Activated naive CD4-positive, alpha-beta T cell treated with Interleukin-2 at 50 U/mL for 16 hours (primary cell): ENCODE measurements around the gene POSTN.

Experiments
- DNase-seq: peaks from one replicate; pipeline ENCODE4 v3.0.0-alpha.2; 2020

The POSTN gene

DNA sequence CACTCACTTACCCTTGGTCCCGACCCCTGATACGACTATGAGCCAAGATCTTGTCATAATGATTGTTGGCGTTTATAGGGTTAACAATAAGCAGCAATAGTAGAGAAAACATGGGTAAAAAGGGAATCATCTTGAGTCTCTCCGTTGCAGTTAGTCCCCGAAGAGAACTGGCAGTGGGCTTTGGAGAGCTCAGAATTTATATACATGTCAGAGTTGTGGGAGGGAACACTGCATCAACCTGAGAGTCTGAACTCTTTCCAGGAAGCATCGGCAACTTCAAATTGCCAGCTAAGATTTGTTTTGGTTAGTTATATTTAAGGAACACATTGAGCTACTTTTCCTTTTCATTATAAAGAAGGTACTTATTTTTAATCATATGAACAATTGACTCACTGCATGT is at the start of gene POSTN:
TSS of gene POSTN (minus strand) at position 172 of the 400 bp plus-strand sequence. CDS start at position 130, 42 bp downstream.
- no peak for DNase-seq

DNA sequence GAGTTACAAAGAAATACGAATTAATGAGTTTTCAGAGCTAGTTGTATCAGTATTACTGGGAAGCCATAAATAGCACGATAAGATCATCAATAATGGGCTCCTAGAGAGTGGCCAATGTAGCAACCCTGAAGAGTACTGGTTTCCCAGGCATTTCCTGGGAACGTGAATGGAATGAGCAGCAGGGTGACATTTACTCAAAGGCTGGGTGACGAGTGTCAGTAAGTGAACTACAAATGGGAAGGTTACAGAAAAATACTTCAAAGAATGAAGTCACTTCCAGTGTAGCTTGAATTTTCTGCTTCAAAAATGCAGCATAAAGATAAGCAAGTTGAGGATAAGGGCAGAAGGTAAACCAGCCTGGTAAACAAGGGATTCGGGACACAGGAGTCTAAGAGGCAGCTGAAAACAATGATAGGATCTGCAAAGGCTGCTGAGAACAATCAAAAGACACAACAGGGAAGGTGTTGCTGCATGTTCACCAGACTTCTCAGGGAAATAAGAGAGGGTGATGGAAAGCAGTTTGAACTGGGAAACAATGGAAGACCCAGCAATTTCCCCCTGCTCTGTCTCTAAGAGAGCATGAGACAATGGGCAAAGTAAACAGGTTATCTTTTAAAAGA is 48.6 kb upstream of the POSTN start:
- DNase-seq, result no peak

DNA sequence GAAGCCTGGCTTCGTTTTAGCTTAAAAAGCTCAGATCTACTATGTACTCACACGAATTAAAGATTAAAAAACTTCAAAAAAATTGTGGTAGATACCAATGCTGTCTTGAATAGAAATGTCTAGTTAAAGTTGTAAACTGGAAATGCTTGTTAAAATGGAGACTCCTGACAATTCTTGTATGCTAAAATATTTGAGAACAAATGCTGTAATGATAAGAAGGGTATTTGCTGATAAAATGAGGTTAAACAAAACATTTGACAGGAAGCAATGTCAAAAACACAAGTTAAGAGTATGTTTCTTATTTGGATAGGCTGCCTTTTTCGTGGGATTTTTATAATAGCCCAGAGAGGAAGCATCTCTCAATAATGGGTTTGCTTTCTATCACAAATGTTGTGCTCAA is 48.0 kb upstream of the POSTN start:
- no peak for DNase-seq

- DNase-seq, result no peak
These were observed 46.7 kb upstream of the POSTN start for GRCh38 chr13:37645181-37645740.

GRCh38 chr13:37641391-37641790 is 42.8 kb upstream of the POSTN start:
- DNase-seq, result no peak

DNA sequence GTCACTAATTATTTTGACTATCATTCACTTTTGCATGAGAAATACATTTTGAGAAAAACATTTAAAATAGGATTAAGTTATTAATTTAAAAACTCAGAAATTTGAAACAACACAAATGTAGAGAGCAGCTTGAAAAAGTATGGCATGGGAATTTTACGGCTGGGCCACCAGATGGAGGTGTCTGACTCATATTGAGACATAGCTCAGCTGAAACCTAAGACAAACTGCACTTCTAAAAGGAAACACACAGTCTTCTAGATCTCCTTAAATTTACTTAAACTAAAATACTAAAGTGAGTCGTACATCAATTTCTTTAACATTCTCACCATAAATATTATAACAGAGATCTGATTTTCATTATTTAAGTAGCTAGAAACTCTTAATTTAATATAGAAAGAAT is 41.9 kb upstream of the POSTN start:
- DNase-seq, result no peak

GRCh38 chr13:37636701-37637100 is 38.1 kb upstream of the POSTN start:
- DNase-seq, result no peak

GRCh38 chr13:37632294-37632693 is 33.7 kb upstream of the POSTN start:
- no peak for DNase-seq

DNA sequence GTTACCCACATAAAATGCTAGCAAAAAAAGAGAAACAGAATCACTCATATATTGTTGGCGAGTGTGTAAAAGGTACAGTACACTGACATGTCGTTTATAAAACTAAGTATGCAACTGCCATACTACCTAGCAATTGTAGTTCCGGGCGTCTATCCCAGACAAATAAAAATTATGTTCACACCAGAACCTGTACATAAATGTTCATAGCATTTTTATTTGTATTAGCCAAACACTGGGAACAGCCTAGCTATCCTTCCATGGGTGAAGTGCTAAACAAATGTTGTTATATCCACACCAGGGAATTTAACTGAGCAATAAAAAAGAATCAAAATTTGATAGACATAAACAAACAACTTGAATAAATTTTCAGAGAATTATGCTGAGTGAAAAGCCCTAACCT is 28.9 kb upstream of the POSTN start:
- DNase-seq, result no peak

DNA sequence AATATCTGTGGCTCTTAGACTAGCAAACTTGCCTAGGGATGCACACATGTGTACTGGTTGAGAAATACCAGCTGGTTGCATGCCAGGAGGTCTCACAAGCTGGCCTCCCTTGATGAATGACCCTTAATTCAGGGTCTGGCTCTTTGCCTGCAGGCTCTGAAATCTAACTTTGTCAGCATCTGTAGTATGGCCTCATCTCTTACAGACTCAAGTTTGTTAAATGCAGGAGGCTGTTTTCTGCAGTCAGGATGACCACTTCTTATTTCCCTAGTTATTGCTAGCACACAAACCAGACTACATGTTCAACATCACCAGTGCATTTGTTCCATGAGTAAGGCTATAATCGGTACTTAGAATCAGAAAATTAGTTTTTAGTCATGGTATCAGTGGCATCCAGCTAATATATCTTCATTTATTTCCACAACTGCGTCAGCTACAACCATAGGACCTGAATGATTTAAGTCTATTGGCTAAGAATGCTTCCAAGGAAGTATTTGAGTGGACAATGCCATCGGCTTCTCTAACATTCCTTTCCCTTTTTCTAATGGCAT is 23.3 kb upstream of the POSTN start:
- no peak for DNase-seq

DNA sequence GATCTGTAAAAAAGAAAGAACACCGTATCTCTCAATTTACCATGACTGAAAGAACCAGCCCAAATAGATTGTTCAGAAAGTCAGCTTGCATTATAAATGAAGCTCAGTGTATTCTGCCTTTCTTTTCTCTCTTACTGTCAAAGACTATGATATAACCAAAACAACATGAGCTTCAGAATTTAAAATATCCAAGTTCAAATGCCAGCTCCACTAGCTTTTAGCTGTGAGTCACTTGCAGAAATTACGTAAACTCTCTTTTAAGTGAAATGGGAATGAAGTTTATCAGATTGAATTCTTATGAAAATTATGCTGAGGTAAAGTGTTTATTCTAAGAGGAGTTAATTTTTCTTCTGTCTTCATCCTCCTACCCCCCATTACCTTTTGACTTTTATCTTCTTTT is 20.0 kb upstream of the POSTN start:
- DNase-seq, result no peak

GRCh38 chr13:37617173-37617572 is 18.6 kb upstream of the POSTN start:
- no peak for DNase-seq

DNA sequence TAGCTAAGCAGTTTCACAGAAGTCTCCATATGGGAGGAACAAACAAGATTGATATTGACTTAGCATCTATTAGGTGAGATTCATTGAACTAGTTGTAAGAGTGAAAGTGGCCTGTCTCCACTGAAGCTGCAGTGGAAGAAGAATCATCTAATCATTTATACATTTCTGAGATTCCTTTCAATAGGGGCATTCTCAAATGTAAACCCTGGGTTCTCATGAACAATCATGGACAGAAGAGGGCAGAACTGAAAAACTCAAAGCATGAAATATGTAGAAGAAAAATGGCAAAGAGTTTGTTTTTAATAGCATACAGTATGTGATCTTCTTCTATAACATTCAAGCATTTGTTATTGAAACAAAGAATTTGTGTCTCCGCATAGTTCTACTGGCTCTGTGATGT is 17.6 kb upstream of the POSTN start:
- no peak for DNase-seq

DNA sequence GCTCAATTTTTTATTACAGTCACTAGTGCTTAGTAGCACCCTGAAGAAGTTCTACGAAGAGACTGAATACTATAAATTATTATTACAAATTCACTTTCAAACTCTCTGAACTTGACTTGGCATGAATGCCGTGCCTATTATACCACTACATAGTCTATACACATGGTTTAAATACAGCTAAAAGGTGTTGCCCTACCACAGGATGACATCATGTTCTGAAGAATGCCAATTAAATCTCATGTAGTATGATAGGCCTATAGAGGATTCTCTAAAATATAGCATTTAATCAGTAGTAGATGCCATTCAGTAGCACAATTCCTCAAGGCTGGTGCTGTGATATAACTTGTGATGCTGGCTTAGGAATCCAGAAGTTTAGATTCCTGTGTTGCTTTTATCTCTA is 16.7 kb upstream of the POSTN start:
- no peak for DNase-seq

DNA sequence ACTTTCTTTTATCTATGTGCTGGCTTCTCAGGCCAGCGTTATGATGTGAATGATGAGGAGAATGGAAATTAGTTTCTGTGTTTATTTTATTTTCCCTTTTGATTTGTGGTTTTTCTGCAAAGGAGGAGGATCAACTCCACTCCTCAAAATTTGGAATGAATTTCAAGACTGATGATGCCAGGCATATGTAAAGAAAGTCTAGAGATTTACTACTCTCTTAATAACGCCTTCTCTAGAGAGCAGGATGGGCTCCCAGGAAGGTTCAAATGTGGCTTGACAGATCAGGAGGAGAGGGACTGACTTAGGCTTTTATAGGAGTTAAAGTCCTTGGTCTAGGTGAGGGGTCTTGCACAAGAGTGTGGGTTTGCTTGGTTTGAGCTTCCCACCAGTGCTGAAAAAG is 15.1 kb upstream of the POSTN start:
- no peak for DNase-seq

DNA sequence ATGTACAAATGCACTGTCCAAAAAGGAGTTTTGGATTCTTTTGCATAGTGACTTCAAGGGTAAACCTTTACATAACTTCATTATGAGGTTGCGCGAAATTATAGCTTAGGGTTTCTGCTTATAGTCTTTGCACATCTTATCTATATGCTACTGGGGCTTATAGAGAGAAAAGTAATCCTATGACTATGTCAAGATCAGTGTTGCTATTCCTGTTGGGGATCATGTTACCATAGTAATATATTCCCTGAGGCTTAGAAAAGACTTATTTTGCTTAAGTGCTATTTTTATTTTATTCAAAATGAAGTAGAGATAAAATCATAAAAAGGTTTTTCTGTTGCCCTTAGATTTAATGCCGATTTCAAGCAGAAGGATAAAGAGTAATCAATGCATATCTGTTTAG is 14.7 kb upstream of the POSTN start:
- no peak for DNase-seq

DNA sequence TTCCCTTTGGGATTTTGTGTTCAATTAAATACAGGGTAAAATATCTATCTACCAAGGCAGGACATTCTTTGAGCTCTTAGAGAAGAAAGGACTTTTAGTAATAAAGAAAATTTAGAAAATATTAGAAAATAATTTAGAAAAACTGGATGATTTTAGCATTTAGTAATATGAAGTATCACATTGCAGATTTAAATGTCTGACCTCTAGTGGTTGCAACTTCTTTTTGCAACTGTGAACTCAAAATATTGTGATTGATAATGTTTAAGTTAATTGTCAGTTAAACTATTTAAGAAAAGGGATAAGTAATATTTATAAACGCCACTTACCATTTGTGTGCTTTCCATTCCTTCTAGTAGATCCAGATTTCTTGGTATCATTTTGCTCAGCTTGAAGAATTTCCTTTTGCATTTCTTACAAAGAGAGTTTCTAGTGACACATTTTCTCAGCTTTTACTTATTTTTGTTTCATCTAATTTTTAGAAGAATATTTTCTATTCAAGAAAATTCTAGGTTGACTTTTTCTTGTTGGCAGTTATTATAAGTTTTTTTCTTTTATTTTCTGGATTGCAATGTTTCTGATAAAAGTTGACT is 10.3 kb upstream of the POSTN start:
- DNase-seq, result no peak

DNA sequence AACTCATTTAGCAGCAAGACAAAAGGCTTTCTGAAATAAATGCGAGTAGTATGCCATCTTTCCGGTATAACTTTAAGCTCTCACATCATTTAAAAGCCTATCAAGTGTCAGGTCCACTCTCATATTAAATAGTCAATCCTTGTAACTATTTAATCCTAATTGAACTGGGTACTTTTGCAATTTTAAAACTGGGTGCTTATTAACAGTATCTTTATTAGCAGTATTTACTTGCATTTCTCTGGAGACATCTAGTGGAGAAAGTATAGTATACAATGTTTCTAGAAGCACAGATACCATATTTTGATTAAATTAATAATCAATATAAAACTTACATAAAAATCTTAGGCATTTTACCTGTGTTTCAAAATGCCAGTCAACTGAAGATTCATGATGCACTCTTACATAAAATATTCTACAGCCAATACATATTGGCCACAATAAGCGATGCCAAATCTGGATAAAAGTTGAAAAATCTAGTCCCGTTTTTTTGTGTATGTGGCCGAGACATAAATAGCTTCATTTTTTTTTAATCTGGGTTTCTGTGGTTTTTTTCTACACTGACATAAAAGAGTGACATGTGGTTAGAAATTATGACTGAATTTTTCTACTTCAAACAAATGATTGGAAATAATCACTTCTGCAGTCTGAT is 4.3 kb upstream of the POSTN start:
- DNase-seq, result no peak

GRCh38 chr13:37601648-37602440 is 3.3 kb upstream of the POSTN start:
- DNase-seq, result no peak

DNA sequence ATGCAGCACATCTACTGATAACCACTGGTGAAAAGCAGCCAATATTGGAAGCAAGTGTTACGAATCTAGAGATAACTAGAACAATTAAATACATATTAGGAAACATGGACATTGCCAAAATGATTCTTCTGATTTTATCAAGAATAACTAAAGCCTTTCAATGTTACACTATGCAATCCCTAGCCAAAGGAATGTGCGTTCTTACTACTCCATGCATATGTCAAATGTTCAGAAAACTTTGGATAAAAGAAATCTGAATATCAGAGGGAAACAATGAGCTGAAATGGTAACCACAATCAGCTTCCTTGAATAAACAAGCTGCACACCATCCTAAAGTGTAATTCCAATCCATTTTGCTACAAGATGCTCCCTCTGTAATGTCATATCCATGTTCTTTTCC is 951 bp upstream of the POSTN start:
- DNase-seq, result no peak

- DNase-seq, result no peak
These were observed 1.0 kb downstream of the POSTN start for GRCh38 chr13:37597477-37598025.

DNA sequence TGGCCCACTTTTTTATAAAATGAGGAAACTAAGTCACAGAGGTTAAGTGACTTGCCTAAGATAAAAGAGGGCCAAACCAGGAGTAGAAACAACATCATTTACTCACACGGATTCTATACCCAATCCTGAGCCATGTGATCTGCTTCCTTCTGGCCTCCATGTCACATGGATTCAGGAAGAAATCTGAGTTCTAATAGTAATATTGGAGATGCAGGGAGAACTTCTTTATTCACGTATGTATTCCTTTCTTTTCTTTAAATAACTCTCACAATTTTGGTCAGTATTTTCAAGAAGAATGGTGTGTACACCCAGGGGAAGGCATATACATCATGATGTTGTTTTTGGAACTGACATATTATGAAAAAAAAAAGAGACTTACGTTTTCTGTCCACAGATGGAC is 1.8 kb downstream of the POSTN start:
- no peak for DNase-seq

GRCh38 chr13:37595162-37595561 is 3.4 kb downstream of the POSTN start:
- DNase-seq, result no peak
